22Rv1 (cell line): Measurements from ENCODE around the gene DAZ2.
"Not testable (repeated sequence)": the region's sequence is repeated elsewhere in the genome, so short reads cannot be mapped to it uniquely, and the experiment has no call there.

ENCODE experiments used
- H3K27ac ChIP-seq: fragments of 450-650 bp; 2 replicates; pipeline ENCODE4 v1.5.1; 2017

Gene DAZ2

GRCh38 chrY:23219233-23219632, at the start of gene DAZ2:
TSS of gene DAZ2 (plus strand) at chrY:23219533. CDS start at chrY:23219741, 208 bp downstream.
- not testable (repeated sequence) for H3K27ac ChIP-seq

- not testable (repeated sequence) for H3K27ac ChIP-seq
These were observed 20.4 kb upstream of the DAZ2 start, which contains the start of gene DAZ1 for GRCh38 chrY:23198908-23199307. TSS of gene DAZ1 (minus strand) at chrY:23199008. CDS start at chrY:23198800, 208 bp downstream.

- H3K27ac ChIP-seq, result not testable (repeated sequence)
These were observed 11.9 kb upstream of the DAZ2 start for GRCh38 chrY:23207455-23207854.

- not testable (repeated sequence) for H3K27ac ChIP-seq
These were observed 9.4 kb upstream of the DAZ2 start for GRCh38 chrY:23209802-23210495.

GRCh38 chrY:23210681-23211080, 8.7 kb upstream of the DAZ2 start:
- not testable (repeated sequence) for H3K27ac ChIP-seq
